Smooth muscle cell (in vitro differentiated cells): ENCODE data around the gene ANXA6. TPM values are rescaled to one million over a fixed set of nuclear protein-coding genes. Genes with fewer than 3 reads are reported as not detected.

Experiments used
- DNase-seq: peaks from one replicate; lab custom pipeline; 2025; ENCODE audit not compliant: unreplicated experiment; lab: John Stamatoyannopoulos, UW
- H2AFZ ChIP-seq: fragments of 200-600 bp; sonication (generic); 2 replicates; pipeline ENCODE4 v1.6.0; 2016; ENCODE audit warnings: antibody characterized with exemption, low read depth, mild to moderate bottlenecking
- H3F3A ChIP-seq: fragments of 200-600 bp; sonication (generic); 2 replicates; pipeline ENCODE4 v1.6.0; 2017; ENCODE audit warnings: antibody characterized with exemption, low read depth
- H3K27ac ChIP-seq: fragments of 200-600 bp; sonication (generic); 2 replicates; pipeline ENCODE4 v1.5.1; 2016; ENCODE audit warnings: low read depth, mild to moderate bottlenecking
- H3K27me3 ChIP-seq: fragments of 200-600 bp; sonication (generic); 2 replicates; pipeline ENCODE4 v1.6.1; 2016; ENCODE audit warnings: low read depth, mild to moderate bottlenecking
- H3K36me3 ChIP-seq: fragments of 200-600 bp; sonication (generic); 2 replicates; pipeline ENCODE4 v1.5.1; 2016; ENCODE audit warnings: low read depth
- H3K4me1 ChIP-seq: fragments of 200-600 bp; sonication (generic); 2 replicates; pipeline ENCODE4 v1.5.1; 2016; ENCODE audit warnings: low read depth
- H3K4me2 ChIP-seq: fragments of 200-600 bp; sonication (generic); 2 replicates; pipeline ENCODE4 v1.6.0; 2016; ENCODE audit warnings: mild to moderate bottlenecking
- H3K4me3 ChIP-seq: fragments of 200-600 bp; sonication (generic); 2 replicates; pipeline ENCODE4 v1.5.1; 2016; ENCODE audit warnings: mild to moderate bottlenecking
- H3K79me2 ChIP-seq: fragments of 200-600 bp; sonication (generic); 2 replicates; pipeline ENCODE4 v1.6.0; 2016; ENCODE audit warnings: low read depth, mild to moderate bottlenecking
- H3K9ac ChIP-seq: fragments of 200-600 bp; sonication (generic); 2 replicates; pipeline ENCODE4 v1.6.0; 2016; ENCODE audit warnings: low read depth
- H3K9me3 ChIP-seq: fragments of 200-600 bp; sonication (generic); replicated peaks from 2 replicates; pipeline ENCODE4 v1.5.1; 2016; ENCODE audit warnings: low read depth
- H4K20me1 ChIP-seq: fragments of 200-600 bp; sonication (generic); 2 replicates; pipeline ENCODE4 v1.6.0; 2016; ENCODE audit warnings: low read depth
- WGBS: methylation state at CpG from one replicate; pipeline ENCODE4 v1.1.7; 2016; ENCODE audit warnings: low lambda C conversion rate; 5-methylcytosine and 5-hydroxymethylcytosine counted together
- polyA plus RNA-seq: library from polyadenylated mRNA; unstranded; fragments of >200 nt; fragmentation: Nextera tagmentation; extraction: Ambion mirVana; gene quantifications from 2 replicates; pipeline ENCODE4 v1.2.1, GENCODE V29; 2016
- total RNA-seq: library from RNA; depleted of rRNA; stranded (reverse); fragments of >200 nt; gene quantifications from 2 replicates; pipeline ENCODE4 v1.2.3, GENCODE V29; 2014
- TF ChIP-seq, protein P1 (sequence below): fragments of 200-600 bp; sonication (generic); IDR thresholded peaks from 2 replicates; pipeline ENCODE4 v1.5.1; 2017; ENCODE audit warnings: borderline replicate concordance, mild to moderate bottlenecking, antibody characterized with exemption; ENCODE audit not compliant: insufficient read depth, poor library complexity, severe bottlenecking

ANXA6 gene
- total and polyA plus RNA-seq, 2 experiments from 2014 or later = 264 to 279 TPM

DNA sequence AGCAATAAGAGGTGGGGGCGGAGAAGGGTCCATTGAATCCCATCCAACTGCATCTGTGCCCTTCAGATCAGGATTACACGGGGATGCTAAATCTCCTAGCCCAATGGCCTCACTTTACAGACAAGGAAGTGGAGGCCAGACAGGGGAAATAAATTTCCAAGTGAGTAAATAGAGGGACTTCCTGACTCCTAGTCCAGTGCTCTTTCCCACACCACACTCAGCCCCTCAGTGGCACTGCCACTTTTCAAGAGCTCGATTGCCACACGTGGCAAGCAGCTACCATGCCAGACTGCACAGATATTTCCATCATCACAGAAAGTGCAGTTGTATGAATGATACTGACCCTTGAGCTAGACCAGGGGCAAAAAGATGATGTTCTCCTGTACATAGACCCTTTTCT, 68.6 kb downstream of the ANXA6 start:
- H3F3A ChIP-seq = peaks cover 16% of the 10 kb centered on the region
- H3K4me2 ChIP-seq = no peak overlapping the region
- no peak overlapping the region for H3K4me3 ChIP-seq
- TF ChIP-seq, protein P1, sequence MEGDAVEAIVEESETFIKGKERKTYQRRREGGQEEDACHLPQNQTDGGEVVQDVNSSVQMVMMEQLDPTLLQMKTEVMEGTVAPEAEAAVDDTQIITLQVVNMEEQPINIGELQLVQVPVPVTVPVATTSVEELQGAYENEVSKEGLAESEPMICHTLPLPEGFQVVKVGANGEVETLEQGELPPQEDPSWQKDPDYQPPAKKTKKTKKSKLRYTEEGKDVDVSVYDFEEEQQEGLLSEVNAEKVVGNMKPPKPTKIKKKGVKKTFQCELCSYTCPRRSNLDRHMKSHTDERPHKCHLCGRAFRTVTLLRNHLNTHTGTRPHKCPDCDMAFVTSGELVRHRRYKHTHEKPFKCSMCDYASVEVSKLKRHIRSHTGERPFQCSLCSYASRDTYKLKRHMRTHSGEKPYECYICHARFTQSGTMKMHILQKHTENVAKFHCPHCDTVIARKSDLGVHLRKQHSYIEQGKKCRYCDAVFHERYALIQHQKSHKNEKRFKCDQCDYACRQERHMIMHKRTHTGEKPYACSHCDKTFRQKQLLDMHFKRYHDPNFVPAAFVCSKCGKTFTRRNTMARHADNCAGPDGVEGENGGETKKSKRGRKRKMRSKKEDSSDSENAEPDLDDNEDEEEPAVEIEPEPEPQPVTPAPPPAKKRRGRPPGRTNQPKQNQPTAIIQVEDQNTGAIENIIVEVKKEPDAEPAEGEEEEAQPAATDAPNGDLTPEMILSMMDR = no peak
- 92% methylated on average over 4 of the region's 4 CpGs for WGBS
- no peaks in the 10 kb centered on the region for H3K27me3 ChIP-seq
- H3K79me2 ChIP-seq = no peaks in the 10 kb centered on the region
- H2AFZ ChIP-seq = no peak overlapping the region
- no peaks in the 10 kb centered on the region for H3K36me3 ChIP-seq
- H3K9me3 ChIP-seq = no peaks in the 10 kb centered on the region
- H4K20me1 ChIP-seq = no peaks in the 10 kb centered on the region
- no peak overlapping the region for H3K27ac ChIP-seq
- no peak overlapping the region for H3K9ac ChIP-seq
- DNase-seq = no peak
- no peaks in the 10 kb centered on the region for H3K4me1 ChIP-seq

DNA sequence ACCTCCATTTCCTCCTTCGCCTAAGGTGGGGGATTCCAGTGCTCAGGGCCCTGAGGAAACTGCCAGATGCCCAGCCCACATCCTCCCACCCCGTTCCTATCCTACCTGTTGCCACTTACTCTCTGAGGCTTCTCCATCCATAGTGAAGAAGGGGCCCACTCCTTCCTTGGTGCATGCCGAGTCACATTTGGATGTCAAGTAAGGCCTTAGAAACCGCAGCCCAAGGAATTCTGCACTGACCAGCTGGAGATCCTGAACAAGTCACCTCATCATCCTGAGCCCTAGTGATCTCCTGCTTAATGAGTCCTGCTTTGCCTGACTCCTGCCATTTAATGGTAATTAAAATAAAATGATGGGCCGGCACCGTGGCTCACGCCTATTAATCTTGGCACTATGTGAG, 70.1 kb downstream of the ANXA6 start:
- TF ChIP-seq, protein P1 = no peak
- WGBS = 93% methylated on average over 7 of the region's 7 CpGs
- peaks cover 12% of the 10 kb centered on the region for H3F3A ChIP-seq
- no peak overlapping the region for H3K9ac ChIP-seq
- peak overlapping the region; percentile 91 for H3K27ac ChIP-seq
- no peaks in the 10 kb centered on the region for H4K20me1 ChIP-seq
- no peak overlapping the region for H3K4me3 ChIP-seq
- no peak overlapping the region for H2AFZ ChIP-seq
- peaks cover 3% of the 10 kb centered on the region for H3K4me1 ChIP-seq
- H3K9me3 ChIP-seq = no peaks in the 10 kb centered on the region
- H3K79me2 ChIP-seq = no peaks in the 10 kb centered on the region
- H3K4me2 ChIP-seq = no peak overlapping the region
- DNase-seq = no peak
- no peaks in the 10 kb centered on the region for H3K27me3 ChIP-seq
- no peaks in the 10 kb centered on the region for H3K36me3 ChIP-seq

DNA sequence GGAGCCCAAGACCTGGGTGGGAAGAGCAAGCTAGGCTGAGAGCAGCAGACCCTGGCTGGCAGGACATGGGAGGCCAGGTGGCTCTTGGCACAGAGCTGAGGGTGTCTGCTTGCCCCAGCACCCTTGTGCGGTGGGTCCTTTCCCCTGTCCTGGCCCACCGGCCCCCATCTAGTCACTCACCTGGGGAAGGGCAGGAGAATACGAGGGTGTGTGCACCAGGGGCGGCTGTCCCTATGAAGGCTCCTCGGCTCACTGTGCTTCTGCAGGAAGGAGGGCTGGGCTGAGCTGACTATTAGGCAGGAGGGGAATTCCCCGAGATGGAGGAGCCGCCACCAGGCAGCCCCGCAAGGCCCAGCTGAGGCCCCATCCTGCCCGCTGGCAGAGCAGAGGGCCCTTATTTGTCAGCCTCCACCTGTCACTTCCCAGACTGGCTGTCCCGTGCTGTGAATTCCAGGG, 70.6 kb downstream of the ANXA6 start:
- Histone ChIP-seq H4K20me1 (no peaks in the 10 kb centered on the region), H3K9ac (peak overlapping the region; percentile 76), H3K4me1 (peaks cover 9% of the 10 kb centered on the region), H3F3A (peaks cover 14% of the 10 kb centered on the region), H3K36me3 (no peaks in the 10 kb centered on the region), H3K9me3 (no peaks in the 10 kb centered on the region), H2AFZ (no peak overlapping the region), H3K4me3 (no peak overlapping the region), H3K27ac (peak overlapping the region; percentile 91), H3K27me3 (no peaks in the 10 kb centered on the region), H3K4me2 (peak overlapping the region; percentile 75), H3K79me2 (no peaks in the 10 kb centered on the region)
- DNase-seq = no peak
- 65% methylated on average over 10 of the region's 10 CpGs for WGBS
- TF ChIP-seq, protein P1 = no peak

DNA sequence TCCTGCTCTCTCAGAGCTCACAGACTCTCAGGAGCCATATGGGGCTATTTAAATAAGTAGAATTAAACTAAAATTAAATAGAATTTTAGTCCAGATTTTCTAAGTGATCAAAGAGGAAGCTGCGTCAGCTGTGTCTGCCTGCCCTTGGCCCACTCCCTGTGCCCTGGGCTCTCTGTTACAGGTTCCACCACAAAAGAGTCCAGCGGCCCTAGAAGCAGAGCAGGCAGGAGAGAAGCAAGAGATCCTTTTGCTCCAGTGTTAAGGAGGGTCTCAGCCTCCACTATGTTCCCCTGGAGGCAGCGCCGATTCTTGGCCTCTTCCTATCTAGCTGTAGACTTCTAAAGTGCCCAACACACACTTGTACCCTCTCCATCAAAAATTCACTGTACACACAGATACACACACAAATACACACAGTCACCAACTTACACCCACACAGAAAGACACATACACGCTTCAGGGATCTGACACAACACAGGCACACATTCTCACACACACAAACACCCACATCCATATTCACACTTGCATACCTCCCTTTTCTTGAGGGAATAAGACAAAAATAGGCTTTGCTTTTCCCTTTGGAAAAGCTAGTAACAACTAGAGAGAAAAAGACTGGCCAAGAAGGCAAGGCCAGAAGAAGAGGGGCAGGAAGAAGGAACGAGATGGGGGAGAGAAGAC, 71.2 kb downstream of the ANXA6 start:
- no peak for DNase-seq
- Histone ChIP-seq H3K36me3 (no peaks in the 10 kb centered on the region), H3K4me1 (peaks cover 12% of the 10 kb centered on the region), H3K79me2 (no peaks in the 10 kb centered on the region), H3F3A (peaks cover 14% of the 10 kb centered on the region), H3K9ac (peak overlapping the region; percentile 76), H3K9me3 (no peaks in the 10 kb centered on the region), H2AFZ (no peak overlapping the region), H4K20me1 (no peaks in the 10 kb centered on the region), H3K27ac (peak overlapping the region; percentile 91), H3K27me3 (no peaks in the 10 kb centered on the region), H3K4me2 (peak overlapping the region; percentile 75), H3K4me3 (no peak overlapping the region)
- TF ChIP-seq, protein P1 = no peak
- 79% methylated on average over 6 of the region's 6 CpGs for WGBS
